HEK293 (cell line): Measurements from ENCODE around the gene RSPO4.
"Not testable (repeated sequence)": the region's sequence is repeated elsewhere in the genome, so short reads cannot be mapped to it uniquely, and the experiment has no call there.

Source experiments
- HOXD13 ChIP-seq: sonication (generic); formaldehyde crosslinking; IDR thresholded peaks from 2 replicates; pipeline ENCODE4 v1.8.0; 2022; ENCODE audit warnings: missing genetic modification reagents, borderline replicate concordance
- KLF10 ChIP-seq: fragments of 450-650 bp; IDR thresholded peaks from 2 replicates; pipeline ENCODE4 v1.5.1; 2018; ENCODE audit warnings: missing biosample characterization, mild to moderate bottlenecking, missing genetic modification characterization
- TCF7L2 ChIP-seq: IDR thresholded peaks from 2 replicates; pipeline ENCODE4 v1.6.1; 2011; ENCODE audit warnings: low read depth, mild to moderate bottlenecking, inconsistent platforms, low read length, moderate library complexity, borderline replicate concordance
- YY1 ChIP-seq: fragments of 450-650 bp; formaldehyde crosslinking; IDR thresholded peaks from 2 replicates; pipeline ENCODE4 v1.5.1; 2018; ENCODE audit warnings: missing biosample characterization, missing genetic modification characterization
- ZFP3 ChIP-seq: fragments of 450-650 bp; formaldehyde crosslinking; IDR thresholded peaks from 2 replicates; pipeline ENCODE4 v1.5.1; 2016; ENCODE audit warnings: low read depth, missing biosample characterization, missing genetic modification characterization
- ZNF10 ChIP-seq: fragments of 450-650 bp; formaldehyde crosslinking; IDR thresholded peaks from 2 replicates; pipeline ENCODE4 v1.5.1; 2017; ENCODE audit warnings: missing biosample characterization, missing genetic modification characterization
- ZNF133 ChIP-seq: fragments of 450-650 bp; formaldehyde crosslinking; IDR thresholded peaks from 2 replicates; pipeline ENCODE4 v1.5.1; 2016; ENCODE audit warnings: missing biosample characterization, missing genetic modification characterization
- ZNF274 ChIP-seq, 2 experiments: fragments of 200-500 bp in 1 of 2; fragments of 450-650 bp in 1 of 2; sonication (Bioruptor generic) in 1 of 2; formaldehyde crosslinking in 1 of 2; IDR thresholded peaks; 2 replicates each; pipeline versions ENCODE4 v1.5.1 to v1.6.1; 2014 to 2016; ENCODE audit warnings: borderline replicate concordance in 1 of 2, inconsistent platforms in 1 of 2, low read length in 1 of 2, missing biosample characterization in 1 of 2, missing genetic modification characterization in 1 of 2
- ZNF335 ChIP-seq: fragments of 450-650 bp; formaldehyde crosslinking; conservative IDR thresholded peaks from 2 replicates; pipeline ENCODE4 v1.5.1; 2016; ENCODE audit warnings: missing biosample characterization, missing genetic modification characterization
- ZNF707 ChIP-seq: fragments of 450-650 bp; formaldehyde crosslinking; IDR thresholded peaks from 2 replicates; pipeline ENCODE4 v1.5.1; 2016; ENCODE audit warnings: missing biosample characterization, missing genetic modification characterization
- ZNF776 ChIP-seq: fragments of 450-650 bp; formaldehyde crosslinking; IDR thresholded peaks from 2 replicates; pipeline ENCODE4 v1.5.0; 2017; ENCODE audit warnings: missing biosample characterization, missing genetic modification characterization, borderline replicate concordance
- TF ChIP-seq, protein P1 (sequence below): fragments of 450-650 bp; formaldehyde crosslinking; IDR thresholded peaks from 2 replicates; pipeline ENCODE4 v1.5.1; 2016; ENCODE audit warnings: missing biosample characterization, missing genetic modification characterization
- TF ChIP-seq, protein P2 (sequence below): fragments of 450-650 bp; formaldehyde crosslinking; IDR thresholded peaks from 2 replicates; pipeline ENCODE4 v1.5.1; 2016; ENCODE audit warnings: missing biosample characterization, missing genetic modification characterization
- TF ChIP-seq, protein P3 (sequence below): fragments of 450-650 bp; formaldehyde crosslinking; IDR thresholded peaks from 2 replicates; pipeline ENCODE4 v1.5.1; 2016; ENCODE audit warnings: missing biosample characterization, missing genetic modification characterization

DNA sequence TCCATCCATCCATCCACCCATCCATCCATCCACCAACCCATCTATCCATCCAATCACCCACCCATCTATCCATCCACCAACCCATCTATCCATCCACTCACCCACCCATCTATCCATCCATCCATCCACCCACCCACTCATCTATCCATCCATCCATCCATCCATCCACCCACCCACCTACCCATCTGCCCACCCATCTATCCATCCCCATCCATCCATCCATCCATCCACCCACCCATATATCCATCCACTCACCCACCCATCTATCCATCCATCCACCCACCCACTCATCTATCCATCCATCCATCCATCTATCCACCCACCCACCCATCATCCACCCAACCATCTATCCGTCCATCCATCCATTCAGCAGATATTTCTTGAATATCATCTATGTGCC, 17.1 kb downstream of the RSPO4 start:
- TF ChIP-seq KLF10 (tag by site-specific recombination); TCF7L2; ZNF776 (tag by site-specific recombination); ZNF335; ZNF10 (tag by site-specific recombination); HOXD13; ZNF133; ZNF707; ZFP3 (tag by site-specific recombination); ZNF274 (IDR thresholded peaks at IDR 0.05; ENCODE audit: low read length); ZNF274 (tag by site-specific recombination; IDR thresholded peaks at IDR 0.05; ENCODE audit: borderline replicate concordance); YY1 (tag by site-specific recombination): not testable (repeated sequence)
- TF ChIP-seq, protein P1, sequence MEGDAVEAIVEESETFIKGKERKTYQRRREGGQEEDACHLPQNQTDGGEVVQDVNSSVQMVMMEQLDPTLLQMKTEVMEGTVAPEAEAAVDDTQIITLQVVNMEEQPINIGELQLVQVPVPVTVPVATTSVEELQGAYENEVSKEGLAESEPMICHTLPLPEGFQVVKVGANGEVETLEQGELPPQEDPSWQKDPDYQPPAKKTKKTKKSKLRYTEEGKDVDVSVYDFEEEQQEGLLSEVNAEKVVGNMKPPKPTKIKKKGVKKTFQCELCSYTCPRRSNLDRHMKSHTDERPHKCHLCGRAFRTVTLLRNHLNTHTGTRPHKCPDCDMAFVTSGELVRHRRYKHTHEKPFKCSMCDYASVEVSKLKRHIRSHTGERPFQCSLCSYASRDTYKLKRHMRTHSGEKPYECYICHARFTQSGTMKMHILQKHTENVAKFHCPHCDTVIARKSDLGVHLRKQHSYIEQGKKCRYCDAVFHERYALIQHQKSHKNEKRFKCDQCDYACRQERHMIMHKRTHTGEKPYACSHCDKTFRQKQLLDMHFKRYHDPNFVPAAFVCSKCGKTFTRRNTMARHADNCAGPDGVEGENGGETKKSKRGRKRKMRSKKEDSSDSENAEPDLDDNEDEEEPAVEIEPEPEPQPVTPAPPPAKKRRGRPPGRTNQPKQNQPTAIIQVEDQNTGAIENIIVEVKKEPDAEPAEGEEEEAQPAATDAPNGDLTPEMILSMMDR (tag by site-specific recombination): not testable (repeated sequence)
- TF ChIP-seq, protein P2, sequence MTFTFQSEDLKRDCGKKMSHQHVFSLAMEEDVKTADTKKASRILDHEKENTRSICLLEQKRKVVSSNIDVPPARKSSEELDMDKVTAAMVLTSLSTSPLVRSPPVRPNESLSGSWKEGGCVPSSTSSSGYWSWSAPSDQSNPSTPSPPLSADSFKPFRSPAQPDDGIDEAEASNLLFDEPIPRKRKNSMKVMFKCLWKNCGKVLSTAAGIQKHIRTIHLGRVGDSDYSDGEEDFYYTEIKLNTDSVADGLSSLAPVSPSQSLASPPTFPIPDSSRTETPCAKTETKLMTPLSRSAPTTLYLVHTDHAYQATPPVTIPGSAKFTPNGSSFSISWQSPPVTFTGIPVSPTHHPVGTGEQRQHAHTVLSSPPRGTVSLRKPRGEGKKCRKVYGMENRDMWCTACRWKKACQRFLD (tag by site-specific recombination): not testable (repeated sequence)
- TF ChIP-seq, protein P3, sequence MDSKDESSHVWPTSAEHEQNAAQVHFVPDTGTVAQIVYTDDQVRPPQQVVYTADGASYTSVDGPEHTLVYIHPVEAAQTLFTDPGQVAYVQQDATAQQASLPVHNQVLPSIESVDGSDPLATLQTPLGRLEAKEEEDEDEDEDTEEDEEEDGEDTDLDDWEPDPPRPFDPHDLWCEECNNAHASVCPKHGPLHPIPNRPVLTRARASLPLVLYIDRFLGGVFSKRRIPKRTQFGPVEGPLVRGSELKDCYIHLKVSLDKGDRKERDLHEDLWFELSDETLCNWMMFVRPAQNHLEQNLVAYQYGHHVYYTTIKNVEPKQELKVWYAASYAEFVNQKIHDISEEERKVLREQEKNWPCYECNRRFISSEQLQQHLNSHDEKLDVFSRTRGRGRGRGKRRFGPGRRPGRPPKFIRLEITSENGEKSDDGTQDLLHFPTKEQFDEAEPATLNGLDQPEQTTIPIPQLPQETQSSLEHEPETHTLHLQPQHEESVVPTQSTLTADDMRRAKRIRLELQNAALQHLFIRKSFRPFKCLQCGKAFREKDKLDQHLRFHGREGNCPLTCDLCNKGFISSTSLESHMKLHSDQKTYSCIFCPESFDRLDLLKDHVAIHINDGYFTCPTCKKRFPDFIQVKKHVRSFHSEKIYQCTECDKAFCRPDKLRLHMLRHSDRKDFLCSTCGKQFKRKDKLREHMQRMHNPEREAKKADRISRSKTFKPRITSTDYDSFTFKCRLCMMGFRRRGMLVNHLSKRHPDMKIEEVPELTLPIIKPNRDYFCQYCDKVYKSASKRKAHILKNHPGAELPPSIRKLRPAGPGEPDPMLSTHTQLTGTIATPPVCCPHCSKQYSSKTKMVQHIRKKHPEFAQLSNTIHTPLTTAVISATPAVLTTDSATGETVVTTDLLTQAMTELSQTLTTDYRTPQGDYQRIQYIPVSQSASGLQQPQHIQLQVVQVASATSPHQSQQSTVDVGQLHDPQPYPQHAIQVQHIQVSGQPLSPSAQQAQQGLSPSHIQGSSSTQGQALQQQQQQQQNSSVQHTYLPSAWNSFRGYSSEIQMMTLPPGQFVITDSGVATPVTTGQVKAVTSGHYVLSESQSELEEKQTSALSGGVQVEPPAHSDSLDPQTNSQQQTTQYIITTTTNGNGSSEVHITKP (tag by site-specific recombination): not testable (repeated sequence)
